SH-SY5Y (cell line): ENCODE measurements around the gene SMIM14.

Experiments
- GATA2 ChIP-seq: IDR thresholded peaks from 2 replicates; pipeline ENCODE4 v1.6.1; 2011; ENCODE audit warnings: mild to moderate bottlenecking, low read depth, low read length
- GATA3 ChIP-seq: IDR thresholded peaks from 2 replicates; pipeline ENCODE4 v1.6.1; 2011; ENCODE audit warnings: low read depth, mild to moderate bottlenecking, low read length, moderate library complexity

The SMIM14 gene

GRCh38 chr4:39568805-39569204 is 69.9 kb downstream of the SMIM14 start:
- TF ChIP-seq GATA3, result no peak
- TF ChIP-seq GATA2, result no peak

- TF ChIP-seq GATA3 (no peak), GATA2 (no peak)
Measured at GRCh38 chr4:39565878-39566600, 72.6 kb downstream of the SMIM14 start.

- TF ChIP-seq GATA2, result no peak
- no peak for TF ChIP-seq GATA3
Measured at GRCh38 chr4:39563346-39563847, 75.3 kb downstream of the SMIM14 start.

- no peak for TF ChIP-seq GATA3
- no peak for TF ChIP-seq GATA2
Measured at GRCh38 chr4:39562792-39563191, 75.9 kb downstream of the SMIM14 start.

GRCh38 chr4:39559626-39560025 is 79.0 kb downstream of the SMIM14 start:
- TF ChIP-seq GATA2 (no peak), GATA3 (no peak)

- TF ChIP-seq GATA2 (no peak), GATA3 (no peak)
Measured at GRCh38 chr4:39555472-39555871, 83.2 kb downstream of the SMIM14 start.

- TF ChIP-seq GATA3 (no peak), GATA2 (no peak)
Measured at GRCh38 chr4:39548425-39549067, 90.1 kb downstream of the SMIM14 start.

- no peak for TF ChIP-seq GATA3
- TF ChIP-seq GATA2, result no peak
Measured at GRCh38 chr4:39544580-39545315, 93.9 kb downstream of the SMIM14 start.

- TF ChIP-seq GATA3, result no peak
- TF ChIP-seq GATA2, result no peak
Measured at GRCh38 chr4:39543034-39543433, 95.6 kb downstream of the SMIM14 start.

GRCh38 chr4:39542611-39543012 is 96.1 kb downstream of the SMIM14 start:
- TF ChIP-seq GATA3, result no peak

- TF ChIP-seq GATA3 (no peak), GATA2 (no peak)
Measured at GRCh38 chr4:39541987-39542610, 96.6 kb downstream of the SMIM14 start.

- TF ChIP-seq GATA3 (no peak), GATA2 (0 out of 2 replicates have a peak, but pooled peaks have one; percentile 16)
Measured at GRCh38 chr4:39539089-39539611, 99.5 kb downstream of the SMIM14 start.

GRCh38 chr4:39533541-39533940 is 105.1 kb downstream of the SMIM14 start:
- TF ChIP-seq GATA3 (no peak), GATA2 (no peak)

- TF ChIP-seq GATA3 (no peak), GATA2 (no peak)
Measured at GRCh38 chr4:39530682-39531081, 108.0 kb downstream of the SMIM14 start.
